CD4-positive, alpha-beta T cell treated with Interleukin-17A for 4 hours (primary cell): ENCODE results near the gene THOP1.

Experiments
- DNase-seq: peaks from one replicate; pipeline ENCODE4 v3.0.0-alpha.2; 2020; ENCODE audit warnings: mixed read lengths

Gene THOP1

DNA sequence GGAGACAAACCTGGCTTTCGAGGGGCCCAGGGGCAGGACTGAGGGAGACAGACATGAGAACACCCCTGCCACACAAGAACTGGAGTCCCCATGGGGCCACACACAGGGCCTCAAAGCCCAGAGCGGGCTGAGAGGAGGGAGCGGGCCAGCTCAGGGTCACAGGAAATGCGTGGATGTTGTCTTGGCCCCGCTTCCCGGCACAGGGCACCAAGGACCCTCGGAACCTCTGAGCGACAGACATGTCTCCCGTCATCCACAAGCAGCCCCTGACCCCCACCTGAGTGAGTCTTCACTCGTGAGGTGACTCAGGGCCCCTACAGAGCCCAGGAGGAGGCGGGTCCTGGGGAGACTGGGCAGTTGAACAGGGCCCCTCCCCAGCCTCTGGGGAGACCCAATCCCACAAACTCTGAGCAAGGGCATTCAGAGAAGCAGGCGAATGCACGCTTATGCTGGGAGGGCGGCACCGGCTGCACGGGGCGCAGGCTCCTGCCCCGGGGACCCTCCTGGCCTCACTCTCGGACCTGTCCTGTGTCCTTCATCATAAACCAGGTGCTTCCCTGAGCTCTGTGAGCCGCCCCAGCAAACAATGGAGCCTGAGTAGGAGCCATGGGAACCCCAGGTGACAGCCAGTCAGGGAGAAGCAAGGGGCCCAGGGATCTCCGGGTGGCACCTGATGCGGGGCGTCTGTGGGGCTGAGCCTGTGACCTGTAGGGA, 22.4 kb upstream of the THOP1 start:
- no peak for DNase-seq

DNA sequence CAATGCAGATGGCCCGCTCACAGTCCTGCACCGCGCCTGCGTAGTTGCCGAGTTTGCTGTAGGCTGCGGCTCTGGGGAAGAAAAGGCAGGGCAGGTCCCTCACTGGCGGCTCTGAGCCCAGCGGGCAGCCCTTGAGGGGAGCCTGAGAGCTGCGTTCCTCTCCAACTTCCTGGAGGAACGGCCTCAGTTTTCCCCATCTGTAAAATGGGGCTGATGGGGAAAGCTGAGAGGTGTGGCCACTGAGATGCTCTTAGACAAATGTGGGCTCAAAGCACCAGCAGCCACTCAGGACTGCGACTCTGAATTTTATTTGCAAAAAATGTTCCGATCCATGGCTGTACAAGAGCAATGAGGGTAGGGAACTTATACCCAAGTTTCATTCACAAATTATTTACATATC, 21.6 kb upstream of the THOP1 start:
- DNase-seq, result no peak

DNA sequence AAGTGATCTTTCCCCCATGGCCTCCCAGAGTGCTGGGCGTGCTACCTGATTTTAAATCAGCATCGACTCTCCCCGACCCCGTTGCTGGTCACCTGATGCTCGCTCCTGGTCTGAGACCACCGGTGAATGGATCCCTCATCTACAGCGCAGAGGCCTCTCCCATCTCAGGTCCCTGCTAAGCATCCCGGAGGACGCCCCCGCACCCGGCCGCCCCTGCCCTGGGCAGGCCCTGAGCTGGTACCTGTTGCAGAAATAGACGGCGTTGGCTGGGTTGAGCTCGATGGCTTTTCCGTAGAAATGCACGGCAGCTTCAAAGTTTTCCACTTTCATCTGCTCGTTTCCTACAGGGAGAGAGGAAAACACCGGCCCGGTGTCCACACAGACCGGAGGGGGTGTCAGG, 20.4 kb upstream of the THOP1 start:
- no peak for DNase-seq

DNA sequence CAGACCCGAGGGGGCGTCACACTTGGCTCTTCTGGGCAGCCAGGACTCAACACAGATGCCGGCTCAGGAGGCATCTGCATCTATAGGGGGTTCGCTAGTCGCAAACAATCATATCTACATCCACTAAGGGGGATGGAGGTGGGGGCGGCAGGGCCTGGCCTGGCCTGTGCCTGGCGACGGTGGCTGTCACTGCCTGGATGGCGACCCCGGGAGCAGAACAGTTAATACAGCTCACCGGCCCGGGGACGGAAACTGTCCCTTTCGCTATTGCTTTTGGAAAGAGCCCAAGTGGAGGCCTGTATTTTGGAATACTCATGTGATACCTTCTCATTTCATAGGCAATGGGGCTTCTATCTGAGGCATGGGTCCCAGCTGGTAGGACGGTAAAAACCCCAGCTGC, 19.9 kb upstream of the THOP1 start:
- no peak for DNase-seq

DNA sequence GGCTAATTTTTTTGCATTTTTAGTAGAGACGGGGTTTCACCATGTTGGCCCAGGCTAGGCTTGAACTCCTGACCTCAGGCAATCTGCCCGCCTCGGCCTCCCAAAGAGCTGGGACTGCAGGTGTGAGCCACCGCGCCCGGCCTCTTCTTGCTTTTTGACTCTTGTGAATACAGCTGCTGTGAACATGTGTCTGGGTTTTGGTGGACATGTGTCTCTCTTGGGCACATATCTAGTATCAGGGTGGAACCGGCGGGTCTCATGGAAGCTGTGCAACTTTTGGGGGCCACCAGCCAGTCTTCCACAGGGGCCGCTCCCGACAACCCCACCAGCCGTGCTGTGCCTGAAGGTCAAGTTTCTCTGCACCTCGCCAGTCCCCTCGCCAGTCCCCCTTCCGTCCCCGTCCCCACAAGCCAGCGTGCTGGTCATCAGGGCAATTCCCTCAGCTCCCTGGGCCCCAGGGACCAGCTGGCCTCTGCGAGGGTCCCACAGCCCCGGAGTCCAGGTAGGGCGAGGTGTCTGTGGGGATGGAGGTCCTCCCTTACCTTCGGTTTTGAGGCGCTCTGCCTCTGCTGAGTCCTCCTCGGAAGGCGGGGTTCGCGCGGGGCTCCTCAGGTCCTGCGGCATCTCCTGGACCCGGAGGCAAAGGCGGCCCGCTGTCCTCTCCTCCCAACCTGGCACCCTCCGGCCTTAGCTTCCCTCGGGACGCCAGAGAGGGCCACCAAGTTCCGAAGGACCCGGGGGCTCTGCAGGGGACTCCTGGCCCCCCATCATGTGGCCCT, 18.5 kb upstream of the THOP1 start:
- DNase-seq, result no peak

DNA sequence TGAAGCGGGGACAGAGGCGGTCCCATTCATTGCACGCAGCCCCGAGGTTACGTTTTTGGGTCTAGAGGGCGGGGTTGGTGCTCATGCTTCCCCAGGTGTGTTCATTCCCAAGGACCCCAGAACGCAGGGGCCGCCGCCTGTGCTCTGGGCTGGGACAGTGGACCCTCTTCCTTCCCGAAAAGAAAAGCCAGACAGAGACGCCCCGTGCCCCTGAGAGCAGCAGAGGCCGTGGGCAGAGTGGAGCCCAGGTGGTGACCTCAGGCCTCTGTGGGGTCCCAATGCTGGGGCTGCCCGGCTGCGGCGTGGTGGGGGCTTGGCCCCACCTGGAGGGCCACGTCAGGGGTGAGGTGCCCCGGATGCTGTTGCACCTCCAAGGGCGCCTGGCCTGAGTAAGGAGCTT, 17.6 kb upstream of the THOP1 start:
- no peak for DNase-seq

DNA sequence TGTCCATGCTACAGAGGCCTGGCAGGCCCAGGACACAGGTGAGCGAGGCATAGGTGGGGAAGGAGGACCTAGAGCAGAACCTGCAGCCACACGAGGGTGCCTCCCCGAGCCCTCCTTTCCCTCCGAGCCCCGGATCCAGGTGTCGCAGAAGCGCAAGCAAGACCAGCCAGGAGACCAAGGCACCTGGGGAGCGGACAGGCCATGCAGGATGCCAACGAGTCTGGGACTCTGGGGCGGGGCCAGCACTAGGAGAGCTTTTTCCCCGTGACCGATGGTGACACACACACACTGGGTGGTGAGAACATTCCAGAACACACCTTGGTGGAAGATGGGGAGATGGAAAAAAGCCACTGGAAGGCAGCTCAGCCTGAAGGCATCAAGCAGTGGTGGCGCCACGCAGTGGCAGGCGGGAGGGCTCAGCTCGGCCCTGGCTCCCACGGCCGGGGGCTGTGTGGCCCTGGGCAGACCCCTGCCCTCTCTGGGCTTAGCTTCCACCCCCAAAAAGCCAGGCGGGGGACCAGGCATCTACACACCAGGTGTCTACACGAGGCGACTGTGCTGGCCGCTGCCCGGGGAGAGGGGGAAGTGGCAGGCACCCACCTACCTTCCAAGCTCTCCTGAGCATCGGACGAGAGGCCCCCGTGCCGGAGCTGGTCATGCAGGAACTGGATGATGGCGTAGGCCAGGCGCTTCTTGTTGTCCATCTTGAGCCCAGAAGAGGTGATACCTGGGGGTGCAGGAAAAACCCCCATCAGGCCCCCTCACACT, 16.8 kb upstream of the THOP1 start:
- DNase-seq, result no peak

DNA sequence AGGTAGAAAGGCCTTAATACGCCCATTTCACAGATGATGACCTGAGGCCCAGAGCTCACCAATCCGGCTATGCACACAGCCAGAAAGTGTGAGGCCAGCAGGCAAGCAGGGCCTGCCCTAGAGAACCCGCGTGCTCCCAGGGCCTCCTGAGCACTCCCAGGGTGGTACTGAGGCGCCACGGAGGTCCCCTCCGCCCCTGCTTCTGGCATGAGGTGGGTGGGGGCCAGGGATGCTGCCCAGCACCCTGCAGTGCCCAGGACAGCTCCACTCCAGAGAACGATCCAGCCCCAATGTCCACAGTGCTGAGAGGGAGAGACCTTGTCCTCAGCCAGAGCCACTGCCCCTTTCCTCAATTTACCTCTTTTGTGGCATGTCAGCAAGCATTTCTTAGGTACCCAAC, 16.1 kb upstream of the THOP1 start:
- DNase-seq, result no peak

DNA sequence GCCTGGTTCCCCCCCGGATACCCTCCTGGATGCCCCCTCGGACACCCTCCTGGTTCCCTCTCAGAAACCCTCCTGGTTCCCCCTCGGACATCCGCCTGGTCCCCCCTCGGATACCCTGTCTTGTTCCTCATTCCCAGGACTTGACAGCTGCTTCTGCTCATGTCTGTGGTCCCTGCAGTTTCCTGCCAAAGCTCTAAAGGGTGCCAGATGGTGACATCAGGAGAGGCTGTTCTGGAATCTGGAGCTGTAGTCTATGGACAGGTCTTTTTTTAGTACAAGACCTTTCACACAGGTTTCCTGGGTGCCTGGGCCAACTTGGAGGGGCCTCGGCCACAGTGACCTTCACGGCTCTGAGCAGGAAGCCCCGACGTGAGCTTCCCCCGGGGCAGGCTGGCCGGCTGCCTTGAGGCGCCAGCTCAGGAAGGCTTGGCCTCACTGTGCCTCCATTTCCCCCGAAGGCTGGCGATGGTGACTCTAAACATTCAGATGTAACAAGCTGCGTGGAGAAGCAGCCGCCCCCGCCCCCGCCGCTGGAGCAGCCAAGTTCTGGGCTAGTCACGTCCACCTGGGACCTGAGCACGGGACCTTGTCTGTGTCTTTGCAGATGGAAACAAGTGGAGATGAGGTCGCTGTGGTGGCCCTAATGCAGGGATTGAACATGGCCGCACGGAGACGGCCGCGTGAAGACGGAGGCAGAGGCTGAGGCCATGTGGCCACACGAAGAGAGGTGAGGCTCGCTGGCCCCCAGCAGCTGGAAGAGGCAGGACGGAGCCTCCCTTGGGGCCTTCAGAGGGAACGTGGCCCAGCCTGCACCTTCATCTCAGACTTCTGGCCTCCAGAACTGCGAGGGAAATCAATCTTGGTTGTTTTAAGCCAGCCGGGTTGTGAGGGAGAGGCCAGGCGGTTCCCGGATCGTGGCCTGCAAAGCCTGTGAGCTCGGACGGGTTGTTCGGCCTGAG, 15.0 kb upstream of the THOP1 start:
- DNase-seq, result no peak

DNA sequence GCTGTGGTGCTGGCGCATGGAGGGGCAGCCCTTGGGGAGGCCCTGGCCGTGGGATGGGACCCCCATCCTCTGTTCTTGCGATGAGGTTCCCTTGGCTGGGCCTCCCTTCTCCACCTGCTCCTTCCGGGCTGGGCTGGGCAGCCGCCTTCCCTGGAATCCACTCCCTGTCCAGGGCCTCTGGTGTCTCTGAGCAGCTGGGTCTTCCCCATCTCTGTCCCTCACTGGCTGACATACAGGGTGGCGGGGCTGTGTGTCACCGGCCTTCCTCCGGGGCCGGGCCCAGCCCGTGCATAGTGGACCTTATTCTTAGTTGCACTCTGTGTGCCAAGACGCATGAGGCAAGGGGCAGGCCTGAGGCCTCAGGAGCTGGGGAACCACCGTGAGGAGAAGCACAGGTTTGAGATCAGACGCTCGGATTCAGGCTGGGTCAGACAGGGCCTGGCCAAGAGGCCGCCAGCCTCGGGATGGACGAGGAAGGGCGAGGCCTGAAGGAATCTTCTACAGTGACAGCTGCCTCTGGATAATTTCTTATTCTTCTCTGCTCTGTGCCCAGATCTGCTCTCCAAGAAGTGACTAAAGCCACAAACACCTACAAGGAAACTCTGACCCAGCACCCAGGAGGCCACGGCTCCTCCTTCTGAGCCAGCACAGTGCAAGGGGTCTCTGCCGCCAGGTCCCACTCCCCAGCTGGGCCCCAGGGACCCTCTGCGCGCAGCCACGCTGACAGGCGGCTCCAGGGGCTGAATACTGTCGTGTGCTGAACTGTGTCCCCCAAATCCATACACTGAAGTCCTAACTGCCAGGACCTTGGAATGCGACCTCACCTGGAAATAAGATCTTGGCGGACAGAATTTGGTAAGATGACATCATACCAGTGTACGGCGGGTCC, 13.3 kb upstream of the THOP1 start:
- DNase-seq, result no peak

DNA sequence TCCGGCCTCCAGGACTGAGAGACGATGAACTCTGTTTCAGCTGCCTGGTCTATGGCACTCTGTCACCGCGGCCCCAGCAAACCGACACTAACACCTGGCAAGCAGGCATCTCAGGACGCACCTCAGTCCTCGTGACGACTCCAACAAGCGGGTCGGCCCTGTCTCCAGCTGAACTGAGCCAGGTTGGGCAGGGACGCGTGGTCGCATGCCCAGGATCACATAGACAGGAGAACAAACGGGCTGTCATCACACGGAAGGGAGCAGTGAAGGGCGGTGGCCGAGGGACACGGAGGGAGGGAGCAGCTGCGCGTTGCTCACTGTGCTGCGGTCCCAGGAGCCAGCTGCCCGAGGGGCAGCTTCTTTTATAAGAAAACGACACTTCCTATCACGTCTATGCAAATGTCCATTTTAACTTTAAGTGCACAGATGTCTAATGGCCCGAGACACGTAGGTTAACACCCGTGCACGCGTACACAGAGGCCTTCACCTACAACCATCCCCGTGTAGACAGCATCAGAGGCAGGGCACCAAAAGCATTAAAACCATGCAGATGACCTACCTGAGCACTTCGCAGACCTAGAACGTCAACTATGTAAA, 11.1 kb upstream of the THOP1 start:
- DNase-seq, result no peak

DNA sequence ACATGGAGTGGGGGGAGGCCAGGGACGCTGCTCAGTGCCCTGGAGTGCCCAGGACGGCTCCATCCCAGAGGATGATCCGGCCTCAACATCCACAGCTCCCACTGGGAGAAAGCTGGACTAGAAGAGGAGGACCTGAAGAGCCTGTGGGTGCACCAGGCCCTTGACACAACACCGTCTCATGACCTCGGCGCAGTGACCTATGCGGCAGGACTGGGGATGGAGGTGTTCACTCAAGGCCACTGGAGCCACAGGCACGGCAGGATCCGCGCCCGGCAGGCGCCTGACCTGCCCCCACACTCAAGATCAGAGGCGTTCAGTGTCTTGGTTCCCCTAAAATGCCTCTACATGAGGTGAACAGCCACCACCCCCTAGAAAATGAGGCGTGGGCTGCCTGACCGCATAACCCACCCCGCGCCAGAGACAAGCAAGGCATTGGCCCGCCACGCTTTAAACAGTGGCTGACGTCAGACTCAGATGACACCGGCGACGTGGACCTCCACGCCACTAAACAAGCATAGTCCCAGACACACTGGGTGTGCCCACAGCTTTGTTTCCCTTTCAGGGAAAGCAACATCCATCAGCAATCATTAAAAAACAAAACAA, 10.2 kb upstream of the THOP1 start:
- no peak for DNase-seq

DNA sequence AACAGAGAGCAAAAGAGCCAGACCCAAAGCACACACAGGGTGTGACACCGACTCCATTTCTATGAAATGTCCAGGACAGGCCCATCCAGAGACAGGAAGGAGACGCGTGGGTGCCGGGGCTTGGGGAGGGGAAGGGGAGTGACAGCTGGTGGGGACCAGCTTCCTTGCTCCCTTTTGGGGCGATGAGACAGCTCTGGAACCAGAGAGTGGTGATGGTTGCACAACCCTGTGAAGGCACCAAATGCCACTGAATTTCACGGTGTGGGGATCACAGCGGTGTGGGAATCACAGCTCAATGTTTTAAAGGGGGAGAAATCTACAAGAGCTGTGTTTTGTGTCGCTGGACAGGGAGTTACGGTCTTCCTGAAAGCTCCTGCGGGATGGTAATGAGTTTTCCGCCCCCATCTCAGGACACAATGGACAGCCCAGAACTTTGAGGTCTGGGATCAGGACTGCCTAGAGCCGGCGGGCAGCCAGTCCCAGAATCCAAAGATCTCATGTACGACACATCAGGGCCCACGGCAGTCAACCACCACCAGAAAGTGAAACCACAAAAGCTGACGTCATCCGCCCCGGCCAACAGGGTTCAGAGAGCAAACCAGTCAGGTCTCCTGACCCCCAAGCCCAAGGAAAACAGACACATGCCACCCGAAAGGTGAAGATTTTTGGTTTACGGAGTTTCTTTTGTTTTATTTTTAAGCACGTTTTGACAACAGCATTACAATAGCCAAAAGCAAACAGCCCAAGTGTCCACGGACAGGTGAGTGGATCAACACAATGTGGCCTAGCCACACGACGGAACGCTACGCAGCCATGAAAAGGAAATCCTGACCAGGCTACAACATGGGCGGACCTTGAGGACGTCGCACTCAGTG, 9.5 kb upstream of the THOP1 start:
- peak; percentile 78 for DNase-seq

DNA sequence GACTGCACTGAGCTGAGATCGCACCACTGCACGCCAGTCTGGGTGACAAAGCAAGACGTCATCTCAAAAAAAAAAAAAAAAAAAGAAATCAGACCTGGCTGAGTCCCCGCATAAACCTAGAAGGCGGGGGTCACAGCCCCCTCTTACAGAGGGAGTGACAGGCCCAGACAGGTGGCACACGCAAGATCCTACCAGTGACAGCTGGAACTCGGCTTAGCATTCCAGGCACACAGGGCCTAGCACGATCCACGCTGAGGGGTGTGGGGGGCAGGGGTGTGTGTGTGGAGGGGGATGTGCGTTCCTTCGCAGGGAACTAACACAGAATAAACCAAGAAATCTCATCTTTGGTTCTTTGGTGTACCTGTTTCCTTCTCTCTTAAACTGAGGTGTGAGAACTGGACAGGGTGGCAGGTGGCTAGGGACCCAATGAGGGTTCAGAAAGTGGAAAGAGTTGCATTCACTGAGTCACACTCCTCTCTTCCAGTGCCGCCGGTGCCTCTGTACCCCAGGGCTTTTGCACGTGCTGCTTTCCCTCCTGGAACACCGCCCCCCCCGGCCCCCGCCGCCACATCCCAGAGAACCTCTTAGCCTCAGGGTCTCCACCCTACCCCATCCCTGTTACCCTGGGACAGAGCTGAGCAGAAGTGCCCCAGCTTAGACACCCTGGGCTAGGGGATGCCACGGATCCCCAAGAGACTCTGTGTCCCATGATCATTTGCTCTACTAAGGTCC, 7.2 kb upstream of the THOP1 start:
- DNase-seq, result no peak

DNA sequence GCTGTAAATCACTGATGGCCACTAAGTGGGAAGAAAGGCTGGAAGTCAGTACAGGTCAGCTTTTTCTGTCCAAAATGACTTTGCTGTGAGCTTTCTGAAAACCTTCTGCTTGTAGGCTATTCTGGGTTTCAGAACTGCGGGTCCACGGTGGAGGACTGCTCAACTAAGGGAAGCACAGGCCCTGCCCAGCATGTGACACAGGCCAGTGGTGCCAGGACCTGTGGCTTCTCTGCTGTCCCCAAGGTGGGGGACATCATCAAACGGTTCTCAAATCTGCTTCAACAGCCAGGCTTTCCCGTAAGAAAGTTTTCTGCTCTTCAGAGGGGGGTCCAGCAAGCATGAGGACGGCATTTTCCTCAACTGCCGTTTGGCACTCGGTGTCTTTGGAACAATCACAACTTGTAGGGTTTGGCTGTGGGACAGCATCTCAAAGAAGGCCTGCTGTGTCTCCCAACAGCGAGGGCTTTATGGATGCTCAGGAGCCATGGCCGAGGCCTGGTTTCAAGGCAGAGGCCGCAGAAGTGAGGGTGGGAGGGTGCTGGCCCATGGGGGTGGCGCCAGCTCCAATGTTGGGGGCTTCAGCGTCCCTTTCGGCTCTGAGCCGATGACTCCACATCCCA, 6.1 kb upstream of the THOP1 start:
- no peak for DNase-seq

DNA sequence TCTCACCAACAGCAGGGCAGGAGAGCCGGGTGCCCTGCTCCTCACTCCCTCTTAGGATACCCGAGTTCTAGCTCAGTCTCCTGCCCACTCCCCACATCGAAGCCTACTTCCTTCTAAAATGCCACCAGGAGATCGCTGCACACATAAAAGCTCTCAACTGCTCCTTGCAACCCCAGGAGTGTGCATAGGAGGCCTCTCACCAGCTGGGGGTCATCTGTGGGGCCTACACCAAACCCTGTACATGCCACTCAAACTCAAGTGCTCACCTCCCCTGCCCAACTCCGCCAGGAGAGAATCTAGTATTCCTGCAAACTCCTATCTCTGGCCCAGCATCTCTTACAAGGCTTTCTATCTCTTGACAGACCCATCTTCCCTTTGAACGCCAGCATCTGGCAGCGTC, 5.0 kb upstream of the THOP1 start:
- no peak for DNase-seq

DNA sequence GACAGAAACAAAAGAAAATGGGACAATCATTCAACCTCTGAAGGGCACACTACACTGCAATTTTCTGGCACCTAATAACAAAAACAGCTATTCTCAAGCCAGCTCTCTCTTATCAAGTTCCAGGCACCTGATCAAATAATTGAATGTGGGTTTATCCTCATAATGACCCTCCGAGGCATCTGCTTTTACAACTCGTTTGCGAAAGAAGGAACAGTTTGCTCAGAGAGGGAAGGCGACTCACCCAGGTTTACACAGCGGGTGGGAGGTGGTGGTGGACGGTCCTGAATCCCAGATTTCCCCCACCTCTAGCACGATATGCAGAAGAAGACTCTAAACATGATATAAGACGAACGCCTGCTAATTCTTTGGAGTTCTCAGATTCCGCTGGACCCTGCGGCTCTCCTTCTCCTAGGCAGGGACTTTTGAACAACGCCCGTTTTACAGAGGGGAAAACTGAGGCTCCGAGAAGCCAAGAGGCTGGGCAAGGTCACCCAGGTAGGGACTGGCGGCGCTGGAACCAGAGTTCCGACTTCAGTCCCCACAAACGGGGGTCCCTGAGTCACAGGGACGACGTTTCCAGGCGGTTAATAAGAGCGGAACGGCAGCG, 2.9 kb upstream of the THOP1 start:
- no peak for DNase-seq
